OCI-LY1 (cell line): Measurements from ENCODE around the gene SPATA21.

Experiments used
- H2AFZ ChIP-seq: fragments of 200-600 bp; sonication (generic), shearing (Covaris generic); 2 replicates; pipeline ENCODE4 v1.6.0; 2014; ENCODE audit warnings: antibody characterized with exemption, mild to moderate bottlenecking, low read length
- H3F3A ChIP-seq: fragments of 200-600 bp; sonication (generic), shearing (Covaris generic); 2 replicates; pipeline ENCODE4 v1.6.0; 2014; ENCODE audit warnings: mild to moderate bottlenecking, antibody characterized with exemption, low read length, moderate library complexity; ENCODE audit not compliant: insufficient read depth
- H3K27ac ChIP-seq: fragments of 200-600 bp; sonication (generic); 2 replicates; pipeline ENCODE4 v1.5.1; 2014; ENCODE audit warnings: low read length, mixed run types, mild to moderate bottlenecking, low read depth; ENCODE audit not compliant: poor library complexity, severe bottlenecking
- H3K27me3 ChIP-seq: fragments of 200-600 bp; sonication (generic); 2 replicates; pipeline ENCODE4 v1.6.0; 2014; ENCODE audit warnings: antibody characterized with exemption, mild to moderate bottlenecking, low read length, moderate library complexity; ENCODE audit not compliant: insufficient read depth
- H3K36me3 ChIP-seq: fragments of 200-600 bp; sonication (generic); 2 replicates; pipeline ENCODE4 v1.6.1; 2014; ENCODE audit warnings: mild to moderate bottlenecking, antibody characterized with exemption, low read length, moderate library complexity, mixed read lengths; ENCODE audit not compliant: insufficient read depth
- H3K4me1 ChIP-seq: fragments of 200-600 bp; sonication (generic); 2 replicates; pipeline ENCODE4 v1.5.1; 2014; ENCODE audit warnings: mild to moderate bottlenecking, low read length, moderate library complexity; ENCODE audit not compliant: insufficient read depth, severe bottlenecking
- H3K4me2 ChIP-seq: fragments of 200-600 bp; sonication (generic), shearing (Covaris generic); 2 replicates; pipeline ENCODE4 v1.6.1; 2014; ENCODE audit warnings: low read length
- H3K4me3 ChIP-seq: fragments of 200-600 bp; sonication (generic); 2 replicates; pipeline ENCODE4 v1.5.1; 2014; ENCODE audit warnings: low read length, low read depth, mild to moderate bottlenecking, mixed read lengths; ENCODE audit not compliant: poor library complexity, severe bottlenecking
- H3K79me2 ChIP-seq: fragments of 200-600 bp; shearing (Covaris generic); 2 replicates; pipeline ENCODE4 v1.6.1; 2016; ENCODE audit warnings: mixed run types, low read length, mixed read lengths; ENCODE audit not compliant: insufficient read depth
- H3K9ac ChIP-seq: fragments of 200-600 bp; sonication (generic), shearing (Covaris generic); 2 replicates; pipeline ENCODE4 v1.6.1; 2014; ENCODE audit warnings: mild to moderate bottlenecking, low read length, mixed read lengths
- H3K9me2 ChIP-seq: fragments of 200-600 bp; sonication (generic), shearing (Covaris generic); 2 replicates; pipeline ENCODE4 v1.6.1; 2014; ENCODE audit warnings: low read depth, mild to moderate bottlenecking, low read length, mixed read lengths
- H3K9me3 ChIP-seq: fragments of 200-600 bp; shearing (Covaris generic); 2 replicates; pipeline ENCODE4 v1.6.1; 2014; ENCODE audit warnings: low read length, mixed read lengths
- H4K20me1 ChIP-seq: fragments of 200-600 bp; sonication (generic), shearing (Covaris generic); 2 replicates; pipeline ENCODE4 v1.6.0; 2016; ENCODE audit warnings: mild to moderate bottlenecking, low read length; ENCODE audit not compliant: insufficient read depth
- CTCF ChIP-seq: fragments of 200-600 bp; sonication (generic), shearing (Covaris generic); IDR thresholded peaks from 2 replicates; pipeline ENCODE4 v1.5.1; 2017; ENCODE audit warnings: mild to moderate bottlenecking, antibody characterized with exemption, low read length, moderate library complexity, mixed read lengths
- EZH2 ChIP-seq: fragments of 200-600 bp; sonication (generic), shearing (Covaris generic); IDR thresholded peaks from 2 replicates; pipeline ENCODE4 v1.8.0; 2017; ENCODE audit warnings: borderline replicate concordance, mixed run types, mild to moderate bottlenecking, antibody characterized with exemption, low read length, moderate library complexity, mixed read lengths

The SPATA21 gene

GRCh38 chr1:16374266-16374665 is 63.0 kb downstream of the SPATA21 start:
- H3K4me2 ChIP-seq, result no peak overlapping the region
- 0 out of 2 replicates have a peak, but pooled peaks cover 2% of the 10 kb centered on the region for H4K20me1 ChIP-seq
- H3K79me2 ChIP-seq, result peaks cover 95% of the 10 kb centered on the region

GRCh38 chr1:16372535-16373285 is 64.5 kb downstream of the SPATA21 start:
- 0 out of 2 replicates have a peak, but pooled peaks cover 2% of the 10 kb centered on the region for H4K20me1 ChIP-seq
- H3K4me1 ChIP-seq, result peaks cover 25% of the 10 kb centered on the region
- H2AFZ ChIP-seq, result no peak overlapping the region
- no peaks in the 10 kb centered on the region for H3F3A ChIP-seq
- peaks cover 6% of the 10 kb centered on the region; the same call in 1 of the 2 replicates for H3K36me3 ChIP-seq
- peaks cover 95% of the 10 kb centered on the region for H3K79me2 ChIP-seq
- no peaks in the 10 kb centered on the region for H3K9me2 ChIP-seq
- no peak overlapping the region for H3K4me3 ChIP-seq
- no peak for TF ChIP-seq CTCF
- TF ChIP-seq EZH2, result no peak
- no peak overlapping the region for H3K27ac ChIP-seq
- H3K27me3 ChIP-seq, result no peaks in the 10 kb centered on the region
- H3K4me2 ChIP-seq, result no peak overlapping the region
- H3K9me3 ChIP-seq, result no peaks in the 10 kb centered on the region
- no peak overlapping the region for H3K9ac ChIP-seq

More at GRCh38 chr1:16374266-16374665, 63.0 kb downstream of the SPATA21 start:
- H3K4me1 ChIP-seq, result peaks cover 13% of the 10 kb centered on the region
- no peaks in the 10 kb centered on the region for H3K27me3 ChIP-seq
- H3F3A ChIP-seq, result no peaks in the 10 kb centered on the region
- H2AFZ ChIP-seq, result no peak overlapping the region
- no peak overlapping the region for H3K4me3 ChIP-seq
- peaks cover 6% of the 10 kb centered on the region; the same call in 1 of the 2 replicates for H3K36me3 ChIP-seq
- H3K27ac ChIP-seq, result no peak overlapping the region
- H3K9me2 ChIP-seq, result no peaks in the 10 kb centered on the region
- H3K9ac ChIP-seq, result no peak overlapping the region
- H3K9me3 ChIP-seq, result no peaks in the 10 kb centered on the region
- TF ChIP-seq EZH2, result no peak
- no peak for TF ChIP-seq CTCF

GRCh38 chr1:16371725-16372124 is 65.5 kb downstream of the SPATA21 start:
- Histone ChIP-seq H3K27ac (no peak overlapping the region), H3K4me2 (no peak overlapping the region), H3K9me2 (no peaks in the 10 kb centered on the region), H2AFZ (no peak overlapping the region), H3K79me2 (peaks cover 87% of the 10 kb centered on the region), H3K4me1 (peaks cover 21% of the 10 kb centered on the region), H3K27me3 (no peaks in the 10 kb centered on the region), H4K20me1 (no peaks in the 10 kb centered on the region), H3K9me3 (no peaks in the 10 kb centered on the region), H3K36me3 (peaks cover 6% of the 10 kb centered on the region; the same call in 1 of the 2 replicates), H3F3A (no peaks in the 10 kb centered on the region), H3K9ac (no peak overlapping the region), H3K4me3 (no peak overlapping the region)
- TF ChIP-seq CTCF (no peak), EZH2 (no peak)
